SK-N-SH (cell line): ENCODE results near the gene YEATS4.

Experiments
- EP300 ChIP-seq, 2 experiments: IDR thresholded peaks; 2 replicates each; pipeline versions ENCODE4 v1.4.0 to v1.6.1; 2012; ENCODE audit warnings: borderline replicate concordance in 1 of 2, low read depth in 1 of 2, low read length in 1 of 2
- EZH2phosphoT487 ChIP-seq: fragments of 200-600 bp; sonication (generic); IDR thresholded peaks from 2 replicates; pipeline ENCODE4 v1.6.1; 2017; ENCODE audit warnings: low read depth, mixed run types, mild to moderate bottlenecking, antibody characterized with exemption, moderate library complexity, borderline replicate concordance
- FOXJ3 ChIP-seq: sonication (generic); formaldehyde crosslinking; IDR thresholded peaks from 2 replicates; pipeline ENCODE4 v1.5.1; 2020; ENCODE audit warnings: mild to moderate bottlenecking, missing genetic modification reagents
- GABPA ChIP-seq: IDR thresholded peaks from 2 replicates; pipeline ENCODE4 v1.4.0; 2012; ENCODE audit warnings: low read depth, mild to moderate bottlenecking
- JUND ChIP-seq: IDR thresholded peaks from 2 replicates; pipeline ENCODE4 v1.4.0; 2012
- MAX ChIP-seq: IDR thresholded peaks from 2 replicates; pipeline ENCODE4 v1.4.0; 2012; ENCODE audit warnings: low read depth
- NFIC ChIP-seq: IDR thresholded peaks from 2 replicates; pipeline ENCODE4 v1.4.0; 2012; ENCODE audit warnings: borderline replicate concordance
- POLR2AphosphoS5 ChIP-seq: IDR thresholded peaks from 2 replicates; pipeline ENCODE4 v1.6.1; 2012; ENCODE audit warnings: low read depth, low read length
- RAD21 ChIP-seq: IDR thresholded peaks from 2 replicates; pipeline ENCODE4 v1.6.1; 2012; ENCODE audit warnings: mild to moderate bottlenecking, low read length
- REST ChIP-seq: IDR thresholded peaks from 2 replicates; pipeline ENCODE4 v1.6.1; 2012; ENCODE audit warnings: mild to moderate bottlenecking, low read depth, low read length, moderate library complexity
- RXRA ChIP-seq: IDR thresholded peaks from 2 replicates; pipeline ENCODE4 v1.4.0; 2012; ENCODE audit warnings: low read depth, mild to moderate bottlenecking, borderline replicate concordance
- TAF1 ChIP-seq: IDR thresholded peaks from 2 replicates; pipeline ENCODE4 v1.6.1; 2012; ENCODE audit warnings: low read depth, mild to moderate bottlenecking, low read length, moderate library complexity, borderline replicate concordance
- TEAD4 ChIP-seq: IDR thresholded peaks from 2 replicates; pipeline ENCODE4 v1.4.0; 2012; ENCODE audit warnings: mild to moderate bottlenecking, borderline replicate concordance; ENCODE audit not compliant: insufficient read depth
- TF ChIP-seq, protein P1 (sequence below): fragments of 200-600 bp; sonication (generic); IDR thresholded peaks from 2 replicates; pipeline ENCODE4 v1.6.1; 2017; ENCODE audit warnings: antibody characterized with exemption, mild to moderate bottlenecking, moderate library complexity

- TF ChIP-seq MAX = no peak
- TF ChIP-seq, protein P1, sequence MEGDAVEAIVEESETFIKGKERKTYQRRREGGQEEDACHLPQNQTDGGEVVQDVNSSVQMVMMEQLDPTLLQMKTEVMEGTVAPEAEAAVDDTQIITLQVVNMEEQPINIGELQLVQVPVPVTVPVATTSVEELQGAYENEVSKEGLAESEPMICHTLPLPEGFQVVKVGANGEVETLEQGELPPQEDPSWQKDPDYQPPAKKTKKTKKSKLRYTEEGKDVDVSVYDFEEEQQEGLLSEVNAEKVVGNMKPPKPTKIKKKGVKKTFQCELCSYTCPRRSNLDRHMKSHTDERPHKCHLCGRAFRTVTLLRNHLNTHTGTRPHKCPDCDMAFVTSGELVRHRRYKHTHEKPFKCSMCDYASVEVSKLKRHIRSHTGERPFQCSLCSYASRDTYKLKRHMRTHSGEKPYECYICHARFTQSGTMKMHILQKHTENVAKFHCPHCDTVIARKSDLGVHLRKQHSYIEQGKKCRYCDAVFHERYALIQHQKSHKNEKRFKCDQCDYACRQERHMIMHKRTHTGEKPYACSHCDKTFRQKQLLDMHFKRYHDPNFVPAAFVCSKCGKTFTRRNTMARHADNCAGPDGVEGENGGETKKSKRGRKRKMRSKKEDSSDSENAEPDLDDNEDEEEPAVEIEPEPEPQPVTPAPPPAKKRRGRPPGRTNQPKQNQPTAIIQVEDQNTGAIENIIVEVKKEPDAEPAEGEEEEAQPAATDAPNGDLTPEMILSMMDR = no peak
- no peak for TF ChIP-seq POLR2AphosphoS5
- no peak for TF ChIP-seq REST
- no peak for TF ChIP-seq NFIC
- TF ChIP-seq EZH2phosphoT487 = no peak
- TF ChIP-seq EP300 (IDR thresholded peaks at IDR 0.05; ENCODE audit: borderline replicate concordance in 1 of 2, low read depth in 1 of 2, low read length in 1 of 2) = no peak
- TF ChIP-seq TAF1 = no peak
- TF ChIP-seq GABPA = no peak
- TF ChIP-seq RXRA = no peak
- TF ChIP-seq TEAD4 = no peak
- TF ChIP-seq FOXJ3 (CRISPR knock-in tag) = no peak
- TF ChIP-seq RAD21 = no peak
- TF ChIP-seq JUND = no peak
Observed at GRCh38 chr12:69342421-69342820, 17.1 kb upstream of the YEATS4 start.
